GM12878 (cell line): Measurements from ENCODE around the gene TJAP1. TPM values are rescaled to one million over a fixed set of nuclear protein-coding genes. Genes with fewer than 3 reads are reported as not detected.
A peak's percentile ranks its signal among the peaks of the same experiment; 100 is the strongest.

Experiments used
- ATAC-seq: fragments of 200-7000 bp; cut with Tn5 transposase; 3 replicates; pipeline ENCODE4 v1.9.1; 2020; ENCODE audit warnings: mild to moderate bottlenecking, moderate library complexity
- BruUV-seq: library from RNA; stranded (reverse); fragments of 400-500 nt; replicated peaks from 2 replicates; lab custom pipeline; 2021; lab: Mats Ljungman, UMichigan
- CTCF ChIA-PET: fragments of 300-600 bp; sonication (Branson Sonifier 250); formaldehyde crosslinking; extraction: SDS; loops from one replicate; lab custom pipeline; 2021; ENCODE audit warnings: inconsistent platforms; lab: Yijun Ruan, JAX
- POLR2A ChIA-PET: fragments of 350-600 bp; formaldehyde crosslinking; extraction: SDS; loops from one replicate; lab custom pipeline; 2021; ENCODE audit warnings: inconsistent platforms; lab: Charles Lee
- RAD21 ChIA-PET: fragments of 300-600 bp; sonication (Branson Sonifier 250); formaldehyde crosslinking; loops from one replicate; lab custom pipeline; 2023; ENCODE audit warnings: antibody characterized with exemption; ENCODE audit not compliant: unreplicated experiment; lab: Charles Lee
- SMC1A ChIA-PET: fragments of 300-600 bp; sonication (Branson Sonifier 250); formaldehyde crosslinking; loops from one replicate; lab custom pipeline; 2023; ENCODE audit not compliant: unreplicated experiment, uncharacterized antibody; lab: Charles Lee
- DNase-seq: peaks from one replicate; pipeline ENCODE4 v3.0.0-alpha.2; 2011; ENCODE audit warnings: low read depth, low spot score
- FAIRE-seq: peaks from 3 replicates; lab custom pipeline; 2011; peaks lifted over from hg19 to GRCh38; lab: Jason Lieb, UNC
- H2AFZ ChIP-seq: 2 replicates; pipeline ENCODE4 v1.6.0; 2011; ENCODE audit warnings: low read depth, low read length, control low read depth; ENCODE audit not compliant: control insufficient read depth
- H3K27ac ChIP-seq: 2 replicates; pipeline ENCODE4 v1.5.1; 2011; ENCODE audit warnings: control low read depth; ENCODE audit not compliant: control insufficient read depth, insufficient read depth
- H3K27me3 ChIP-seq, 2 experiments: replicated peaks in 1 of 2; 2 replicates each; pipeline versions ENCODE4 v1.6.0 to v1.6.1; 2011; ENCODE audit warnings: low read length in 1 of 2; ENCODE audit not compliant: control insufficient read depth in 2 of 2, insufficient read depth in 2 of 2
- H3K36me3 ChIP-seq, 2 experiments: 2 replicates each; pipeline ENCODE4 v1.5.1; 2011; ENCODE audit warnings: low read length in 1 of 2; ENCODE audit not compliant: control insufficient read depth in 2 of 2, insufficient read depth in 2 of 2
- H3K4me1 ChIP-seq: 2 replicates; pipeline ENCODE4 v1.6.1; 2011; ENCODE audit warnings: mild to moderate bottlenecking, low read length, moderate library complexity, mixed read lengths; ENCODE audit not compliant: control insufficient read depth, insufficient read depth
- H3K4me2 ChIP-seq: 2 replicates; pipeline ENCODE4 v1.6.0; 2011; ENCODE audit warnings: control low read depth; ENCODE audit not compliant: control insufficient read depth, insufficient read depth
- H3K4me3 ChIP-seq: fragments of 200-600 bp; sonication (generic); 2 replicates; pipeline ENCODE4 v1.5.1; 2016
- H3K79me2 ChIP-seq: 2 replicates; pipeline ENCODE4 v1.6.0; 2011; ENCODE audit warnings: low read length; ENCODE audit not compliant: control insufficient read depth, insufficient read depth
- H3K9ac ChIP-seq: 2 replicates; pipeline ENCODE4 v1.8.0; 2011; ENCODE audit warnings: low read length, control low read depth, mixed read lengths; ENCODE audit not compliant: control insufficient read depth, insufficient read depth
- H3K9me3 ChIP-seq: replicated peaks from 3 replicates; pipeline ENCODE4 v1.5.1; 2011; ENCODE audit warnings: mild to moderate bottlenecking, low read length; ENCODE audit not compliant: control insufficient read depth, insufficient read depth
- H4K20me1 ChIP-seq: 2 replicates; pipeline ENCODE4 v1.6.0; 2011; ENCODE audit not compliant: control insufficient read depth, insufficient read depth
- CTCF ChIP-seq, 3 experiments: IDR thresholded peaks in 2 of 3; conservative IDR thresholded peaks in 1 of 3; 2 replicates each; pipeline ENCODE4 v1.5.1; 2011; ENCODE audit warnings: low read depth in 3 of 3, low read length in 3 of 3, mild to moderate bottlenecking in 3 of 3, control low read depth in 2 of 3, moderate library complexity in 2 of 3, inconsistent platforms in 1 of 3, mixed read lengths in 1 of 3; ENCODE audit not compliant: control insufficient read depth in 2 of 3, insufficient read depth in 1 of 3; ENCODE audit errors: extremely low read depth in 1 of 3
- HDGF ChIP-seq: fragments of 450-650 bp; IDR thresholded peaks from 2 replicates; pipeline ENCODE4 v1.6.1; 2016; ENCODE audit warnings: antibody characterized with exemption
- IRF4 ChIP-seq: IDR thresholded peaks from 2 replicates; pipeline ENCODE4 v1.6.1; 2011; ENCODE audit warnings: low read depth, low read length
- MEF2B ChIP-seq: fragments of 450-650 bp; IDR thresholded peaks from 2 replicates; pipeline ENCODE4 v1.6.1; 2018; ENCODE audit warnings: mild to moderate bottlenecking, moderate library complexity; ENCODE audit not compliant: partially characterized antibody, poor library complexity, severe bottlenecking
- MYB ChIP-seq: fragments of 150-350 bp; IDR thresholded peaks from 2 replicates; pipeline ENCODE4 v1.6.1; 2014; ENCODE audit warnings: mild to moderate bottlenecking, low read depth, low read length, borderline replicate concordance
- MYC ChIP-seq: IDR thresholded peaks from 2 replicates; pipeline ENCODE4 v1.6.1; 2011; ENCODE audit warnings: mild to moderate bottlenecking, low read length, moderate library complexity, inconsistent platforms; ENCODE audit not compliant: insufficient read depth, insufficient replicate concordance, insufficient read length, severe bottlenecking
- RAD21 ChIP-seq: IDR thresholded peaks from 2 replicates; pipeline ENCODE4 v1.6.1; 2011; ENCODE audit warnings: mild to moderate bottlenecking, low read depth, low read length, moderate library complexity; ENCODE audit not compliant: insufficient read depth
- RUNX3 ChIP-seq: IDR thresholded peaks from 2 replicates; pipeline ENCODE4 v1.6.1; 2012; ENCODE audit warnings: low read length, inconsistent platforms
- SMC3 ChIP-seq: IDR thresholded peaks from 2 replicates; pipeline ENCODE4 v1.6.1; 2011; ENCODE audit warnings: low read length, improper control_type of control experiment, borderline replicate concordance
- WRNIP1 ChIP-seq: IDR thresholded peaks from 2 replicates; pipeline ENCODE4 v1.6.1; 2011; ENCODE audit warnings: low read depth, low read length, improper control_type of control experiment, borderline replicate concordance
- YY1 ChIP-seq: IDR thresholded peaks from 2 replicates; pipeline ENCODE4 v1.6.1; 2011; ENCODE audit warnings: low read depth, mild to moderate bottlenecking, low read length
- ZNF592 ChIP-seq: fragments of 450-650 bp; IDR thresholded peaks from 2 replicates; pipeline ENCODE4 v1.6.1; 2017; ENCODE audit warnings: mild to moderate bottlenecking, moderate library complexity
- WGBS: methylation state at CpG from one replicate; pipeline ENCODE4 v1.1.6; 2016; ENCODE audit warnings: low lambda C conversion rate; ENCODE audit not compliant: insufficient replicate concordance, insufficient coverage; ENCODE audit errors: missing lambda C conversion rate; 5-methylcytosine and 5-hydroxymethylcytosine counted together
- in situ Hi-C: fragments of 300-500 bp; cut with MboI; formaldehyde crosslinking; loops from 9 replicates; pipeline ENCODE4 v1.14.3; 2018; ENCODE audit warnings: mixed read lengths
- intact Hi-C: fragments of 100-400 bp; cut with micrococcal nuclease; formaldehyde crosslinking; loops from one replicate; pipeline ENCODE4 v1.14.2; 2022; ENCODE audit not compliant: unreplicated experiment
- polyA plus RNA-seq, 11 experiments: library from polyadenylated mRNA; depleted of rRNA in 4 of 11; unstranded in 6 of 11; stranded (reverse) in 5 of 11; fragments of >200 nt; fragmentation: Nextera tagmentation in 4 of 11; fragmentation: Illumina TruSeq in 1 of 11; extraction: Ambion mirVana in 4 of 11; extraction: Trizol in 1 of 11; gene quantifications; 1 replicate in 1 of 11; 2 replicates in 10 of 11; pipeline versions ENCODE4 v1.2.1 to v1.2.3, GENCODE V29; 2011 to 2016; ENCODE audit warnings: inconsistent platforms in 2 of 11, missing spikeins in 2 of 11, low read depth in 1 of 11
- total RNA-seq, 4 experiments: library from RNA; depleted of rRNA in 3 of 4; stranded (reverse); fragments of >200 nt in 3 of 4; fragmentation: Illumina TruSeq in 1 of 4; extraction: Trizol in 1 of 4; gene quantifications; 2 replicates each; pipeline versions ENCODE4 v1.2.1 to v1.2.3, GENCODE V29; 2013 to 2021

Gene TJAP1
- total and polyA plus RNA-seq, 10 of the 15 experiments (the other 5 are each of a cell fraction or from before 2014, with no cell fraction given): 0.11 to 22.6 (median 12.8) TPM

- no peak overlapping the region for H3K27ac ChIP-seq
- H3K9ac ChIP-seq: no peak overlapping the region
- FAIRE-seq (peak; percentile 94), DNase-seq (peak; percentile 51), ATAC-seq (peak; percentile 87)
- WGBS: 17% methylated on average over 14 of the region's 14 CpGs
- POLR2A ChIA-PET: interaction anchor here (0.5 to 2.0 kb wide), 6 partner anchors 10 to 366 kb away, joined by 3 to 9 read pairs (median 4); partner anchors contain the start of genes POLR1C and YIPF3
- no TSS peak for BruUV-seq
- CTCF ChIA-PET: interaction anchor here (0.6 to 6.8 kb wide), 68 partner anchors 8 to 572 kb away, joined by 3 to 70 read pairs (median 5); partner anchors contain the start of genes ABCC10, CRIP3, DLK2 and PEX6
- in situ Hi-C loops: loop anchor here (5.0 kb wide), 1 partner anchor 250 kb away; no protein-coding TSS in a partner anchor
- intact Hi-C loops: loop anchor here (1.0 to 5.0 kb wide), 3 partner anchors 52 to 244 kb away; partner anchors contain the start of gene DLK2
- H3K9me3 ChIP-seq: no peaks in the 10 kb centered on the region
- H3K36me3 ChIP-seq: peaks cover 9 to 25% of the 10 kb centered on the region in 2 experiments; a peak in 3 of 4 replicates
- RAD21 ChIA-PET: interaction anchor here (0.6 to 3.3 kb wide), 24 partner anchors 10 to 502 kb away, joined by 3 to 44 read pairs (median 4); partner anchors contain the start of genes DLK2, DNPH1, POLR1C and YIPF3
- SMC1A ChIA-PET: interaction anchor here (0.6 to 3.4 kb wide), 26 partner anchors 11 to 364 kb away, joined by 3 to 16 read pairs (median 4); partner anchors contain the start of genes DLK2, POLR1C and YIPF3
- H3K4me3 ChIP-seq: no peak overlapping the region
- H3K79me2 ChIP-seq: no peaks in the 10 kb centered on the region
- no peaks in the 10 kb centered on the region for H4K20me1 ChIP-seq
- peaks cover 0 to 2% of the 10 kb centered on the region in 2 experiments; a peak in 1 of 4 replicates for H3K27me3 ChIP-seq
- peaks cover 4% of the 10 kb centered on the region; the same call in 1 of the 2 replicates for H3K4me1 ChIP-seq
- no peak overlapping the region for H3K4me2 ChIP-seq
- no peak overlapping the region for H2AFZ ChIP-seq
- TF ChIP-seq WRNIP1 (peak; percentile 70; the same call in 1 of the 2 replicates), MYC (no peak), YY1 (peak; percentile 52; the same call in 1 of the 2 replicates), SMC3 (peak; percentile 78), RAD21 (peak; percentile 80), HDGF (peak; percentile 57; the same call in 1 of the 2 replicates), MYB (0 out of 2 replicates have a peak, but pooled peaks have one; percentile 49), ZNF592 (0 out of 2 replicates have a peak, but pooled peaks have one; percentile 20), MEF2B (peak; percentile 29), CTCF (IDR thresholded peaks at IDR 0.05 in 2 of 3, conservative IDR thresholded peaks at IDR 0.05 in 1 of 3; ENCODE audit: control insufficient read depth in 2 of 3, extremely low read depth in 1 of 3, insufficient read depth in 1 of 3, low read depth in 3 of 3, low read length in 3 of 3) (peak; percentile 91 to 97 (median 96); a peak in 5 of 6 replicates), RUNX3 (0 out of 2 replicates have a peak, but pooled peaks have one; percentile 9), IRF4 (0 out of 2 replicates have a peak, but pooled peaks have one; percentile 36)
Measured at GRCh38 chr6:43506667-43507471, 29.5 kb downstream of the TJAP1 start.
